Common myeloid progenitor, CD34-positive (primary cell): ENCODE measurements around the gene EFTUD2. TPM values are rescaled to one million over a fixed set of nuclear protein-coding genes. Genes with fewer than 3 reads are reported as not detected.
"Not testable (repeated sequence)": the region's sequence is repeated elsewhere in the genome, so short reads cannot be mapped to it uniquely, and the experiment has no call there.

Experiments
- CTCF ChIA-PET: fragments of 350-600 bp; sonication (Branson Sonifier 250); formaldehyde crosslinking; loops from one replicate; lab custom pipeline; 2021; ENCODE audit warnings: antibody characterized with exemption; lab: Charles Lee
- POLR2A ChIA-PET: fragments of 350-600 bp; sonication (Branson Sonifier 250); formaldehyde crosslinking; loops from one replicate; lab custom pipeline; 2021; ENCODE audit warnings: antibody characterized with exemption; lab: Charles Lee
- DNase-seq, 3 donors: peaks; one replicate each; pipeline versions ENCODE4 v3.0.0 to v3.0.0-alpha.2; 2013
- H3K27ac ChIP-seq, 2 experiments: 1 replicate in 1 of 2; 2 replicates in 1 of 2; pipeline ENCODE4 v1.7.0; 2013; ENCODE audit warnings: inconsistent platforms in 2 of 2, low read length in 2 of 2, mild to moderate bottlenecking in 2 of 2, low read depth in 1 of 2, moderate library complexity in 1 of 2; ENCODE audit not compliant: severe bottlenecking in 2 of 2, insufficient read depth in 1 of 2, poor library complexity in 1 of 2
- H3K27me3 ChIP-seq, 5 experiments: replicated peaks in 2 of 5; 1 replicate in 3 of 5; 2 replicates in 2 of 5; pipeline versions ENCODE4 v1.6.1 to v1.7.0; 2013; ENCODE audit warnings: low read length in 4 of 5, mild to moderate bottlenecking in 2 of 5, moderate library complexity in 2 of 5, inconsistent platforms in 1 of 5; ENCODE audit not compliant: insufficient read depth in 5 of 5, control insufficient read depth in 4 of 5
- H3K36me3 ChIP-seq, 4 experiments: 1 replicate in 2 of 4; 2 replicates in 2 of 4; pipeline versions ENCODE4 v1.6.1 to v1.7.0; 2013; ENCODE audit warnings: low read length in 3 of 4, control low read depth in 1 of 4, mild to moderate bottlenecking in 1 of 4; ENCODE audit not compliant: control insufficient read depth in 4 of 4, insufficient read depth in 4 of 4
- H3K4me1 ChIP-seq, 4 experiments: 1 replicate in 3 of 4; 2 replicates in 1 of 4; pipeline versions ENCODE4 v1.6.1 to v1.7.1; 2013; ENCODE audit warnings: low read length in 3 of 4, mild to moderate bottlenecking in 3 of 4, control low read depth in 1 of 4, inconsistent platforms in 1 of 4, moderate library complexity in 1 of 4; ENCODE audit not compliant: control insufficient read depth in 4 of 4, insufficient read depth in 4 of 4; ENCODE audit errors: control extremely low read depth in 1 of 4
- H3K4me3 ChIP-seq, 7 experiments: 1 replicate in 4 of 7; 2 replicates in 3 of 7; pipeline versions ENCODE4 v1.5.1 to v1.7.0; 2013; ENCODE audit warnings: mild to moderate bottlenecking in 7 of 7, low read length in 6 of 7, moderate library complexity in 6 of 7, inconsistent platforms in 2 of 7, low read depth in 2 of 7, control low read depth in 1 of 7; ENCODE audit not compliant: insufficient read depth in 4 of 7, control insufficient read depth in 1 of 7; ENCODE audit errors: extremely low read depth in 1 of 7
- H3K9me3 ChIP-seq, 5 experiments: 1 replicate in 4 of 5; 2 replicates in 1 of 5; pipeline versions ENCODE4 v1.6.1 to v1.7.1; 2013; ENCODE audit warnings: low read length in 4 of 5, mild to moderate bottlenecking in 2 of 5, inconsistent platforms in 1 of 5, low read depth in 1 of 5, moderate library complexity in 1 of 5; ENCODE audit not compliant: control insufficient read depth in 4 of 5, insufficient read depth in 2 of 5; ENCODE audit errors: control extremely low read depth in 1 of 5
- WGBS: methylation state at CpG from one replicate; pipeline ENCODE4 v1.1.5; 2013; ENCODE audit not compliant: insufficient coverage; 5-methylcytosine and 5-hydroxymethylcytosine counted together
- polyA plus RNA-seq: library from polyadenylated mRNA; unstranded; fragments of 120-200 nt; gene quantifications from one replicate; pipeline ENCODE4 v1.2.1, GENCODE V29; 2013

The EFTUD2 gene
- polyA plus RNA-seq, result 90.2 TPM

DNA sequence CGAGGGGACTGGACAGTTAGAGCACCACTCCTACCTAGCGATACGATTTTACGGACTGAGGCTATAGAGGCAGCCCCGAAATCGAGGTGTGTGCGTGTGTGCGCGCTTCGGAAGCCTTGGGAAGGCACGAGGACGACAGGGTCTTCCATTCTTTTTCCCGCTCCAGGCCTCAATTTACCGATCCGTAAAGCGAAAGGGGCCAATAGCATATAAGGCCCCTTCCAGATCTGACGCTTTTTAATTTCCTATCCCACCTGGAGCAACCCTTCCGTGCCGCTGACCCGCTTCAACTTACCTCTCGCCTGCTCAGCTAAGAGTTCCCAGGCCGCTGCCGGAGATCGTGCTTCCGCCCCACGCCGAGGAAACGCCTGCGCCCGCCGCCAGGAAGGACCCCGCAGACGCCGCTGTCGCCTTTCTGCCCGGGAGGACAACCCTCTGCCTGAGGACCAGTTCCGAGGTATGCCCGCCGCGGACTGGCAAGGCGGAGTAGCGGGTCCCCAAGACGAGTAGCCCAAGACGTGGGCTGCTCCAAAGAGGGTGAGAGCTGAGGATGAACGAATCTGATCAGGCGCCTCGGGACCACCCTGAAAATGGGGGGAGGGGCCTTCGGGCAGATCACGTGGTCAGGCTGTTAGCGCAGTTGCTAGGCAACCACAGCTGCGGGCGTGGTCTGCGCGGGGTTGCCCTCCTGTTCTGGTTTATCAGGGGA is at the start of gene EFTUD2:
Gene EFTUD2 (minus strand): TSS at position 372 of the 709 bp plus-strand sequence. CDS start 4,924 bp downstream, outside the sequence.
- CTCF ChIA-PET, result interaction anchor here (0.7 to 3.6 kb wide), 7 partner anchors 11 to 200 kb away, joined by 3 to 16 read pairs (median 4); no protein-coding TSS in a partner anchor
- POLR2A ChIA-PET, result interaction anchor here (0.9 kb wide), 1 partner anchor 11 kb away, joined by 5 read pairs; no protein-coding TSS in a partner anchor
- 0% methylated on average over 49 of the region's 54 CpGs for WGBS

DNA sequence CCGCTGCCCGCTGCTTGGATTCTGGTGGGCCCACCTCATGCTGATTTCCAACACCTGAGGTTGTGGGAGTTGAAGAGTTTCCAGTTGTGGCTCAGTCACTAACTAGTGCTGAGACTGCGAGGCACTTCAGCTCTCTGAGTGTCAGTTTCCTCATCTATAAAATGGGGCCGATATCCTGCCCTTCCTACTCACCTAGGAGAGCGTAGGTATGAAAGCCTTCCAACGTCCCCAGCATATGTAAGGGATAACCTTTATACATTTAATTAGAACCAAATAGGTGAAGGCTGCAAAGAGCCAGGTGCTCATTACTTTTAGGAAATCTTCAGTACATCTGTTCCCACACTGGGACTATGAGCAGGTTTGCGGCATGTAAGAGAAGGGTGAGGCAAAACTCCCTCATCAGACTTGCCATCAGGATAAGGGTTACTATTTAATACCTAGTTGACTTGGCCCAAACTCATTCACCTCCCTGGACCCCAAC is 49.1 kb upstream of the EFTUD2 start:
- peaks cover 0 to 4% (median 0%) of the 10 kb centered on the region in 5 experiments for H3K27me3 ChIP-seq
- H3K4me3 ChIP-seq, result peak overlapping the region; percentile 75 to 96 (median 90)
- no peaks in the 10 kb centered on the region for H3K9me3 ChIP-seq
- no peak for DNase-seq
- ChIA-PET CTCF (interaction anchor here (1.4 kb wide), 1 partner anchor 21 kb away, joined by 4 read pairs; no protein-coding TSS in a partner anchor), POLR2A (no interaction called here)
- 64% methylated on average over 4 of the region's 7 CpGs for WGBS
- H3K27ac ChIP-seq, result peak overlapping the region in 1 of 2 experiments; percentile 71
- H3K36me3 ChIP-seq, result peaks cover 0 to 3% (median 0%) of the 10 kb centered on the region in 4 experiments
- peaks cover 7 to 18% (median 16%) of the 10 kb centered on the region in 4 experiments for H3K4me1 ChIP-seq

More for the DNA sequence above, at the start of gene EFTUD2:
- Histone ChIP-seq H3K27me3 (no peaks in the 10 kb centered on the region), H3K36me3 (peaks cover 3 to 15% (median 9%) of the 10 kb centered on the region in 4 experiments), H3K4me1 (peaks cover 12 to 33% (median 25%) of the 10 kb centered on the region in 4 experiments), H3K27ac (peak within 1 kb of the TSS; percentile 99 to 100), H3K9me3 (no peaks in the 10 kb centered on the region), H3K4me3 (peak within 1 kb of the TSS; percentile 90 to 99 (median 92))
- peak; percentile 92 to 95 (median 94) for DNase-seq

DNA sequence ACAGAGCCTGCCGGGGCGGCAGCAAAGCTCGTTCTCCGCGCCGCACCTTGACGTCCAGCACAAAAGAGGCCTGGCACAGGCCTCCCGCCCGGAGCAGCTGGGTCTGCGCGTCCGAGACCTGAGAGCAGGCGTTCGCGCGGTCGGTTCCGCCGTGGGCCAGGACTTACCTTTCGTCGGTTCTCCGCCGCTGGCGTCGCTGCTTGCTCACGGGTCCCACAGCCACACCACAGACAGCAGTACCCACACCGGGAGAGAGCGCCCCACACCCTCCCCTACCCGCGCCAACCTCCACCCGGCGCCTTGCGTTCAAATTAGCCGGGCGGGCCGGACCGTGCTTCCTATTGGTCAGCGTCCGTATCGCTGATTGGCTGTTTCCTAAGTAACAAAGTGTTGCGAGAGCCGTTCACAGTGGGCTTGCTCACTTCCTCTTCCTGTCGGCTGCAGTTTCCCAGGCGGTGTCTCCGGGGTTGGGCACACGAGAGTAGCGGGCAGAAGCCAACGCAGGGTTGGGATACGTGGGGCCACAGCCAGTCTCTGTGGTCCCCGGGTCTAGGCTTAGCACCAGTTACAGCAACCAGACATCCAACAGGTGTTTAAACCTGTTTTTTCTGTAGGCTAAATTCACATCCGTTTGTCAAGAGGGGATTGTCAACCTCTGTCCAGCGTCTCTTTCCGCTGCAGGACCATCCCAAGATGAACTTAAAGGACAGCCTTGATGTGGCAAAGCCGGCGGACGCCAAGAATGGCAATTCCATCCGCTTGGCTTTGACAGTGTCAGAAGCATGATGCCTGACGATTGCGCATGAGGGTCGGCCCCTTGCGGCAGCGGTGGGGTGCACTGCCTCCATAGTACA is 48.4 kb upstream of the EFTUD2 start, which contains the start of gene KIF18B:
Gene KIF18B (minus strand): TSS at position 313 of the 854 bp plus-strand sequence. CDS start 11,429 bp downstream, outside the sequence.
- ChIA-PET POLR2A (interaction anchor here (0.6 to 0.7 kb wide), 3 partner anchors 55 to 58 kb away, joined by 3 to 5 read pairs (median 3); no protein-coding TSS in a partner anchor), CTCF (interaction anchor here (1.4 kb wide), 1 partner anchor 22 kb away, joined by 4 read pairs; no protein-coding TSS in a partner anchor)
- Histone ChIP-seq H3K4me1 (peaks cover 7 to 18% (median 16%) of the 10 kb centered on the region in 4 experiments), H3K27ac (peak within 1 kb of the TSS; percentile 40 to 71), H3K36me3 (peaks cover 0 to 3% (median 1%) of the 10 kb centered on the region in 4 experiments), H3K27me3 (no peaks in the 10 kb centered on the region), H3K4me3 (peak within 1 kb of the TSS; percentile 75 to 96 (median 90)), H3K9me3 (no peaks in the 10 kb centered on the region)
- 3% methylated on average over 27 of the region's 62 CpGs for WGBS
- peak; percentile 93 to 97 (median 97) for DNase-seq

DNA sequence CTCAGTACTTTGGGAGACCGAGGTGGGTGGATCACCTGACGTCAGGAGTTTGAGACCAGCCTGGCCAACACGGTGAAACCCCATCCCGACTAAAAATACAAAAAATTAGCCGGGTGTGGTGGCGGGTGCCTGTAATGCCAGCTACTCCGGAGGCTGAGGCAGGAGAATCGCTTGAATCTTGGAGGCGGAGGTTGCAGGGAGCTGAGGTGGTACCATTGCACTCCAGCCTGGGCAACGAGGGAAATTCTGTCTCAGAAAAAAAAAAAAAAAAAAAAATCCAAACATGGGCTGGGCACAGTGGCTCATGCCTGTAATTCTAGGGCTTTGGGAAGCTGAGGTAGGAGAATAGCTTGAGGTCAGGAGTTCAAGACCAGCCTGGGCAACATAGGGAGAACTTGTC is 46.4 kb upstream of the EFTUD2 start:
- WGBS, result 98% methylated on average over 8 of the region's 10 CpGs
- CTCF ChIA-PET, H3K9me3 ChIP-seq: not testable (repeated sequence)

DNA sequence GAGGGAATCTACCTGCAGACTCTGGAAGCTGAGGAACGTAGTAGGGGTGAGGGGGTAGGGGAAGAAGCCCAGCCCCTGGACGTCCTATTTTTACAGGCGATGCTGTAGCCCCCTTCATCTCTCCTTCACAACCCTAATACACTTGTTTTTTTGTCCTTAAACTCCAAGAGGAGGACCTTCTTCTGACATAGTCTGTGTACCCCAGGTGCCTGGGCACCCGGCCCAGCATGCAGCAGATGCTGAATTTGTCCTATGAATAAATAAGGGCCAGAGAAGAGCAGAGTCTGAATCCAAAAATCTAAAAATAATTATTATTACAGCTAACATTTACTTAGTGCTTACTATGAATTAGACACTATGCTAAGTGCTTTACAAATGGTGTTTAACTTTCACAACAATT is 43.2 kb upstream of the EFTUD2 start:
- Histone ChIP-seq H3K4me3 (no peak overlapping the region), H3K36me3 (peaks cover 2 to 17% (median 7%) of the 10 kb centered on the region in 4 experiments), H3K9me3 (peaks cover 0 to 4% (median 0%) of the 10 kb centered on the region in 5 experiments), H3K27ac (no peak overlapping the region), H3K4me1 (peaks cover 7 to 13% (median 10%) of the 10 kb centered on the region in 4 experiments), H3K27me3 (no peaks in the 10 kb centered on the region)
- no CpG with 5 or more reads among the region's 4 CpGs for WGBS
- POLR2A ChIA-PET, result no interaction called here
- no peak for DNase-seq
- CTCF ChIA-PET, result interaction anchor here (1.1 kb wide), 1 partner anchor 22 kb away, joined by 4 read pairs; no protein-coding TSS in a partner anchor

More for the DNA sequence above, 46.4 kb upstream of the EFTUD2 start:
- H3K4me3 ChIP-seq, POLR2A ChIA-PET, DNase-seq, H3K27ac ChIP-seq, H3K27me3 ChIP-seq: not testable (repeated sequence)
- Histone ChIP-seq H3K4me1 (peaks cover 7 to 18% (median 16%) of the 10 kb centered on the region in 4 experiments), H3K36me3 (peaks cover 0 to 13% (median 4%) of the 10 kb centered on the region in 4 experiments)

DNA sequence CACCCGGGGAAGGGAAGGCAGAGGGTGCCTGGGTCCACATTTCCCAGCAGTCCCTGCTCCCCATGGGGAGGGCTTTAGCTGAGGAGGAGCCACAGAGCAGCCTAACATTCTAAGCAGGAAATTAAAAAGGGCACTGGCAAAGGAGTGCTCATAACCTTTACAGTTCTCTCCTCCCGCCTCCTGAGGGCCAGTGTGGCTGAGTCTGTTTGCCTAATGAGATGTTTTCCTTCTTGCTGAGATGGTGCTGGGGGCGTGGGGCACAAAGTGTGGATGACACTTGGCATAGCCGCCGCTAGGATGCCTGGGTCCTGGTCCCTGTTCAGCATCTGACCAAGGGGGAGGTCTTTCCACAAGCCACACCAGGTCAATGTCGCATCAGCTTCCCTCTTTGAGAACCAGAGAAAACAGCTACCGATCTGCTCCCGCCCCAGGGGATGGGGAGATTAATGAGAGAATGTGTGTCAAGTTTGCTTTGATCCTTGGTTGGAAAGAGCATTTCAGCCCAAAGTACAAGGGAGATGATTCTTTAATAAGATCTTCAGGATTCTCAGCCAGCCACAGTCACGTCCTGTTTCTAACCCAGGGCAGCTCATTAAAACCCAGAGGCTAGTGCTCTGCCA is 42.6 kb upstream of the EFTUD2 start:
- peaks cover 4 to 7% (median 7%) of the 10 kb centered on the region in 4 experiments for H3K4me1 ChIP-seq
- H3K4me3 ChIP-seq, result no peak overlapping the region
- H3K27me3 ChIP-seq, result no peaks in the 10 kb centered on the region
- ChIA-PET POLR2A (no interaction called here), CTCF (interaction anchor here (1.1 kb wide), 1 partner anchor 22 kb away, joined by 4 read pairs; no protein-coding TSS in a partner anchor)
- WGBS, result 98% methylated on average over 5 of the region's 9 CpGs
- no peak overlapping the region for H3K27ac ChIP-seq
- H3K9me3 ChIP-seq, result peaks cover 0 to 4% (median 0%) of the 10 kb centered on the region in 5 experiments
- no peak for DNase-seq
- H3K36me3 ChIP-seq, result peaks cover 2 to 17% (median 7%) of the 10 kb centered on the region in 4 experiments
